ENCODE measurements around the gene KRTAP16-1. TPM values are rescaled to one million over a fixed set of nuclear protein-coding genes. Genes with fewer than 3 reads are reported as not detected.
"Not testable (repeated sequence)": the region's sequence is repeated elsewhere in the genome, so short reads cannot be mapped to it uniquely, and the experiment has no call there.

KRTAP16-1 gene
- total RNA-seq, 1 experiment from 2014 or later: not detected

GRCh38 chr17:41298458-41299135, 10.5 kb downstream of the KRTAP16-1 start:
- H3K4me3 ChIP-seq (ENCODE audit: insufficient read depth, low read depth, low read length): no peak overlapping the region
- DNase-seq: no peak
- H3K36me3 ChIP-seq (replicated peaks; ENCODE audit: control insufficient read depth, insufficient read depth, low read length): no peaks in the 10 kb centered on the region
- H3K27me3 ChIP-seq (ENCODE audit: control insufficient read depth, insufficient read depth, low read length): no peaks in the 10 kb centered on the region

GRCh38 chr17:41296846-41297245, 12.3 kb downstream of the KRTAP16-1 start:
- Histone ChIP-seq H3K27me3 (ENCODE audit: control insufficient read depth, insufficient read depth, low read length) (no peaks in the 10 kb centered on the region), H3K36me3 (replicated peaks; ENCODE audit: control insufficient read depth, insufficient read depth, low read length) (no peaks in the 10 kb centered on the region), H3K4me3 (ENCODE audit: insufficient read depth, low read depth, low read length) (no peak overlapping the region)
- no peak for DNase-seq

- Histone ChIP-seq H3K4me3 (ENCODE audit: insufficient read depth, low read depth, low read length) (no peak overlapping the region), H3K27me3 (ENCODE audit: control insufficient read depth, insufficient read depth, low read length) (no peaks in the 10 kb centered on the region), H3K36me3 (replicated peaks; ENCODE audit: control insufficient read depth, insufficient read depth, low read length) (no peaks in the 10 kb centered on the region)
- no peak for DNase-seq
Observed at GRCh38 chr17:41294016-41294415, 15.1 kb downstream of the KRTAP16-1 start.

GRCh38 chr17:41287050-41287449, 22.1 kb downstream of the KRTAP16-1 start:
- no peak for DNase-seq
- Histone ChIP-seq H3K27me3 (ENCODE audit: control insufficient read depth, insufficient read depth, low read length) (no peaks in the 10 kb centered on the region), H3K36me3 (replicated peaks; ENCODE audit: control insufficient read depth, insufficient read depth, low read length) (no peaks in the 10 kb centered on the region), H3K4me3 (ENCODE audit: insufficient read depth, low read depth, low read length) (no peak overlapping the region)

- H3K27me3 ChIP-seq (ENCODE audit: control insufficient read depth, insufficient read depth, low read length): no peaks in the 10 kb centered on the region
- no peaks in the 10 kb centered on the region for H3K36me3 ChIP-seq (replicated peaks; ENCODE audit: control insufficient read depth, insufficient read depth, low read length)
- no peak overlapping the region for H3K4me3 ChIP-seq (ENCODE audit: insufficient read depth, low read depth, low read length)
- no peak for DNase-seq
Observed at GRCh38 chr17:41284546-41284945, 24.6 kb downstream of the KRTAP16-1 start.

GRCh38 chr17:41284043-41284442, 25.1 kb downstream of the KRTAP16-1 start:
- Histone ChIP-seq H3K27me3 (ENCODE audit: control insufficient read depth, insufficient read depth, low read length) (no peaks in the 10 kb centered on the region), H3K4me3 (ENCODE audit: insufficient read depth, low read depth, low read length) (no peak overlapping the region), H3K36me3 (replicated peaks; ENCODE audit: control insufficient read depth, insufficient read depth, low read length) (no peaks in the 10 kb centered on the region)
- DNase-seq: no peak

GRCh38 chr17:41278176-41278955, 30.7 kb downstream of the KRTAP16-1 start:
- H3K36me3 ChIP-seq (replicated peaks; ENCODE audit: control insufficient read depth, insufficient read depth, low read length): no peaks in the 10 kb centered on the region
- H3K27me3 ChIP-seq (ENCODE audit: control insufficient read depth, insufficient read depth, low read length): no peaks in the 10 kb centered on the region
- DNase-seq: no peak
- H3K4me3 ChIP-seq (ENCODE audit: insufficient read depth, low read depth, low read length): no peak overlapping the region

- not testable (repeated sequence) for DNase-seq; H3K36me3 ChIP-seq (replicated peaks; ENCODE audit: control insufficient read depth, insufficient read depth, low read length); H3K4me3 ChIP-seq (ENCODE audit: insufficient read depth, low read depth, low read length); H3K27me3 ChIP-seq (ENCODE audit: control insufficient read depth, insufficient read depth, low read length)
Observed at GRCh38 chr17:41275648-41276190, 33.4 kb downstream of the KRTAP16-1 start, which contains the start of gene KRTAP9-7. Gene KRTAP9-7, plus strand, starts transcription at chr17:41275698. Its CDS starts 0 bp downstream, at chr17:41275698.

GRCh38 chr17:41271858-41272257, 37.3 kb downstream of the KRTAP16-1 start:
- H3K27me3 ChIP-seq (ENCODE audit: control insufficient read depth, insufficient read depth, low read length): no peaks in the 10 kb centered on the region; the same call in 1 of the 2 replicates
- no peaks in the 10 kb centered on the region for H3K36me3 ChIP-seq (replicated peaks; ENCODE audit: control insufficient read depth, insufficient read depth, low read length)
- no peak for DNase-seq
- H3K4me3 ChIP-seq (ENCODE audit: insufficient read depth, low read depth, low read length): no peak overlapping the region

- DNase-seq; H3K4me3 ChIP-seq (ENCODE audit: insufficient read depth, low read depth, low read length); H3K36me3 ChIP-seq (replicated peaks; ENCODE audit: control insufficient read depth, insufficient read depth, low read length); H3K27me3 ChIP-seq (ENCODE audit: control insufficient read depth, insufficient read depth, low read length): not testable (repeated sequence)
Observed at GRCh38 chr17:41271323-41271722, 37.8 kb downstream of the KRTAP16-1 start.

- DNase-seq: no peak
- no peak overlapping the region for H3K4me3 ChIP-seq (ENCODE audit: insufficient read depth, low read depth, low read length)
- H3K36me3 ChIP-seq (replicated peaks; ENCODE audit: control insufficient read depth, insufficient read depth, low read length): no peaks in the 10 kb centered on the region
- H3K27me3 ChIP-seq (ENCODE audit: control insufficient read depth, insufficient read depth, low read length): no peaks in the 10 kb centered on the region; the same call in 1 of the 2 replicates
Observed at GRCh38 chr17:41267711-41268110, 41.4 kb downstream of the KRTAP16-1 start.

- H3K27me3 ChIP-seq (ENCODE audit: control insufficient read depth, insufficient read depth, low read length): no peaks in the 10 kb centered on the region; the same call in 1 of the 2 replicates
- H3K36me3 ChIP-seq (replicated peaks; ENCODE audit: control insufficient read depth, insufficient read depth, low read length): no peaks in the 10 kb centered on the region
- DNase-seq: no peak
- no peak within 1 kb of the TSS for H3K4me3 ChIP-seq (ENCODE audit: insufficient read depth, low read depth, low read length)
Observed at GRCh38 chr17:41265078-41265477, 44.0 kb downstream of the KRTAP16-1 start, which contains the start of gene KRTAP9-6. Gene KRTAP9-6, plus strand, starts transcription at chr17:41265378. Its CDS starts 0 bp downstream, at chr17:41265378.

- Histone ChIP-seq H3K36me3 (replicated peaks; ENCODE audit: control insufficient read depth, insufficient read depth, low read length) (no peaks in the 10 kb centered on the region), H3K27me3 (ENCODE audit: control insufficient read depth, insufficient read depth, low read length) (no peaks in the 10 kb centered on the region; the same call in 1 of the 2 replicates), H3K4me3 (ENCODE audit: insufficient read depth, low read depth, low read length) (no peak overlapping the region)
- no peak for DNase-seq
Observed at GRCh38 chr17:41264599-41264998, 44.5 kb downstream of the KRTAP16-1 start.

- no peak for DNase-seq
Observed at GRCh38 chr17:41263212-41263611, 45.9 kb downstream of the KRTAP16-1 start.

GRCh38 chr17:41258406-41258805, 50.7 kb downstream of the KRTAP16-1 start:
- H3K36me3 ChIP-seq (replicated peaks; ENCODE audit: control insufficient read depth, insufficient read depth, low read length): no peaks in the 10 kb centered on the region
- H3K27me3 ChIP-seq (ENCODE audit: control insufficient read depth, insufficient read depth, low read length): no peaks in the 10 kb centered on the region
- DNase-seq: no peak
- H3K4me3 ChIP-seq (ENCODE audit: insufficient read depth, low read depth, low read length): no peak overlapping the region

More at GRCh38 chr17:41263212-41263611, 45.9 kb downstream of the KRTAP16-1 start:
- Histone ChIP-seq H3K4me3 (ENCODE audit: insufficient read depth, low read depth, low read length) (no peak overlapping the region), H3K27me3 (ENCODE audit: control insufficient read depth, insufficient read depth, low read length) (no peaks in the 10 kb centered on the region; the same call in 1 of the 2 replicates), H3K36me3 (replicated peaks; ENCODE audit: control insufficient read depth, insufficient read depth, low read length) (no peaks in the 10 kb centered on the region)

All from H7 (cell line).